NCI-H2196 treated with DMSO at 0.1 percent for 48 hours (cell line): ENCODE measurements around the gene CDK5R2.

Experiments used
- DNase-seq: peaks from one replicate; lab custom pipeline; 2025; ENCODE audit not compliant: unreplicated experiment; lab: John Stamatoyannopoulos, UW

CDK5R2 gene

GRCh38 chr2:218961651-218962570, 2.4 kb downstream of the CDK5R2 start:
- DNase-seq: peak; percentile 59

- peak; percentile 97 for DNase-seq
Observed at GRCh38 chr2:218962859-218963492, 3.5 kb downstream of the CDK5R2 start.

DNA sequence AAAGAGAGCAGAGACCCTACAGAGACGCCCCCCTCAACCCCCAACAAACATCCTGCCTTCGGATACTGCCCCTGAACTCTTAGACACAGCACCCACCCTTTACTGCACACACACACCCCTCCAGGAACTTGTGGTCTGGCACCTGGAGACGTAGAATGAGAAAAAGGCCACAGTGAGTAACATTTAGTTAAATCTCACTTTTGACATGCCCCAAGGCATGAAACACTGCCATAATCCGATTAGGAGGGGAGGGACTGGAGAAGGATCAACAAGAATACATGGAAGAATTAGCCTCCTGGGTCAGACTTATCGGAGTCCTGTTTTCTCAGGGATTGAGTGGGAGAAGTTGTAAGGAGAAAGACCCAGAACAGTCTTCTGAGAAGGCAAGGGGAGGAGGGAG, 4.1 kb downstream of the CDK5R2 start:
- DNase-seq: no peak

- peak; percentile 48 for DNase-seq
Observed at GRCh38 chr2:218964041-218964771, 4.7 kb downstream of the CDK5R2 start.

GRCh38 chr2:218970894-218971293, 11.4 kb downstream of the CDK5R2 start:
- no peak for DNase-seq

GRCh38 chr2:218975060-218975777, 15.8 kb downstream of the CDK5R2 start:
- no peak for DNase-seq

DNA sequence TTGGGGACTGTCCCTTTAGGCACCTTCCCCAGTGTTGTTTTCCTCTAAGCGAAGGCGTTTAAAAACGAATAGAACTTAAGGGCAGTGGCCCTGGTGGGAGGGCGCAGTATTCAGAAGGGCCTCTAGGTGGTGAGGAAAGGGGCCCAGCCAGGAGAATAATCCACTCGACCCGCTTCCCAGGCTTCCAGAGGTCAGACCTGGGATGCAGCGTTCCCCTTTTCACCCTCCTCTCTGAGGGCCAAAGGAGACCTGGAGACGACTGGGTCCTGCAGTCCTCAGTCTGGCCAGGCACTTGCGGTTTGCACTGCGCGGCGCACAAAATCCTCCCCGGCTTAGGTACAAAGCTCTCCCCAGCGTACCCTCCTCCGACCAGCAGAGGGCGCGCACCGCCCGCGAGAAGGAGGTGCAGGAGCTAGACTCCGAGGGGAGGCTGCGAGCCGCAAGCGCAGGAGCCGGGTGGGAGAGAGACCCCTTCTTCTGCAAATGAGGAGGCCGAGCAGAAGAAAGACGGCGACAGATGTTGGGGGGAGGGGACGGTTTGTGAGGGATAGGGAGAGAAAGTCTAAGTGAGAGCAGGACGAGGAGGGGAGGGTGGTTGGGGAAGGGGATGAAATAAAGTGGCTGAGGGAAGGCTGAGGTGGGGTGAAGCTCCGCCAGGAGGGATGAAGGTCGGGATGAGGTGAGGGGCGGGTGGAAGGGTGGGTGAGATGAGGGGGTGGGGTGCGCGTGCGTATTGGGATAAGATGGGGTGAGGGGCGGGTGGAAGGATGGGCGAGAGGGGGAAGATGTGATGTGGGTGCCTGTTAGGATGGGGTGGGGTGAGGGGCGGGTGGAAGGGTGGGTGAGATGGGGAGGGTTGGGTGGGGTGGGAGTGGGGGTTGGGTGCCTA, 20.6 kb downstream of the CDK5R2 start:
- DNase-seq: peak; percentile 62

GRCh38 chr2:218980735-218981389, 21.4 kb downstream of the CDK5R2 start:
- no peak for DNase-seq

- no peak for DNase-seq
Observed at GRCh38 chr2:218981390-218981880, 22.0 kb downstream of the CDK5R2 start.

DNA sequence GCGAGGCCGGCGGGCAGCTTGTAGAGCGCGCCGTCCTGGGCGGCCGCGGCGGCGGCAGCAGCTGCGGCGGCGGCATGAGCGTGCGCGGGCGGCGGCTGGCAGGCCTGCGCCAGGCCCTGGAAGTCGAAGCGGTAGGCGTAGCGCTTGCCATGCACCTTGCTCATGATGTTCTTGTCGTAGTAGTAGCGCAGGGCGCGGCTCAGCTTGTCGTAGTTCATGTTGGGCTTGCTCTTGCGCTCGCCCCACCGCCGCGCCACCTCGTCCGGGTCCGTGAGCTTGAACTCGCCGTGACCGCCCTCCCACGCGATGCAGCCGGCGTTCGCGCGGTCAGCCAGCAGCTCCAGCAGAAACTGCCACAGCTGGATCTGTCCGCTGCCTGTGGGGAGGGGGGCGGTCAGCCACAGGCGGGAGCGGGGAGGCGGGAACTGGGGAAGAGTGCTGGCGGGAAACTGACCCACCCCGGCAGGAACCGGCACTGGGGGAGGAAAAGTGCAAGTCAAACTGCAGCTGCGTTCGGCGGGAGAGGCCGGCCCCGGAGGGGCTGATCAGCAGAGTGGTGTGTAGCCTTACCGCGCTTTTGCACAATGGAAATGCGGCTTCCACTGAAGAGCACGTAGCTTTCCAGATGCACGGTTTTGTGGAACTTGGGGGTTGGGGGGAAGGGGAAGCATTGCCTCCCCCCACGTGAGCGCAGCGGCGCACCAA, 22.6 kb downstream of the CDK5R2 start:
- no peak for DNase-seq

- DNase-seq: no peak
Observed at GRCh38 chr2:218982586-218983262, 23.3 kb downstream of the CDK5R2 start.

GRCh38 chr2:218983263-218983933, 23.9 kb downstream of the CDK5R2 start:
- no peak for DNase-seq

- no peak for DNase-seq
Observed at GRCh38 chr2:218983934-218984238, 24.4 kb downstream of the CDK5R2 start.

DNA sequence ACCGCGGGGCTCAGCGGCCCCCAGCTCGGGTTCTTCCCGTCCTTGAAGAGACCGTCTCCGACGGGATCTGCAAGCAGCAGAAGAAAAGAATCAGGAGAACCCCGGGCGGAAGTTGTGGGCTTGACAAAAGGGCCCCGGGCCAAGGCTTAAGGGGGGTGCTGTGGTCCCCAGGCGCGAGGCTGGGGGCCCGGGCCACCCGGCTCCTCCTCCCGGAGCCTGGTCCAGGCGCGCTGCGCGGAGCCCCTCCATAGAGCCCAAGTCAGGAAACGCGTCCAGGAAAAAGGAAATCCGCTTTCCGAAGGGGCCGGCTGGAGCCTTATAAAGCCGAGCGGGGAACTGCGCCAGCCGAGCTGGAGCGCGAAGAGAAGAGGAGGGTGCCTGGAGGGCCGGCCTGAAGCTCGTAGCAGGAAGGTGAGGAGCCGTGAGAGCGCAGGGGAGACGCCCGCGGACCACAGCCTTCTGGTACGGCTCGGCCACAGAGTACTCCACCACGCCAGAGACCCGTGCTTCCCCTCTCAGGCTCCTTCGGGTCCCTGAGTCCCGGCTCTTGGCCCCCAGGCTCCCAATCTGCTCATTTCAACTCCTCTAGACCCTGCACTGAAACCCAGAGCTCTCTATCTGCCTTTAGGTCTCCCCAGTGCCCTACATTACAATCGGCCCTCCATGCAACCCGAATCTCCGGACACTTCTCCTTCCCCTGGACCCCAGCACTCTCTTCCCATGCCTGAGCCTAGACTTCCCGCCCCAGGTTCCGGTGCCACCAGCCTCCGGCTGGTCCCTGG, 25.0 kb downstream of the CDK5R2 start:
- DNase-seq: no peak

DNA sequence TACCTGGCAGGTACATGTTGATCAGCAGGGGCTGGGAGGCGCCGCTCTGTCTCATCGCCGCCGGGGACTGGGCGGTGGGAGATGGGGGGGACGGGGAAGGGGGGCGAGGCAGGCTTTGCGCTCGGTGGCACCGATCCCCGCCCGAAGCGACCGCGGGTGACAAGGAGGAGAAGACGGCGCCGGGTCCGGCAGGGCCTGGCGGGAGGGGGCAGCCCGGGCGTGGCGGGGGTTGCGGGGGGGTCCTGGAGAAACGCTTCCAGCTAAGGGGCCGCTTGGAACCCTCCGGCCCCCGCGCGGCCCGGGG, 25.5 kb downstream of the CDK5R2 start, which contains the start of gene FEV:
Gene FEV (minus strand): TSS at position 164 of the 304 bp plus-strand sequence. CDS start 109 bp downstream, at position 55.
- DNase-seq: no peak

GRCh38 chr2:218985325-218986091, 26.0 kb downstream of the CDK5R2 start:
- DNase-seq: no peak
